Upper lobe of left lung (tissue), 4 donors: ENCODE results near the gene C1QTNF3.
"Not testable (repeated sequence)": the region's sequence is repeated elsewhere in the genome, so short reads cannot be mapped to it uniquely, and the experiment has no call there.

Source experiments
- POLR2A ChIP-seq, 4 donors: fragments of 450-650 bp; IDR thresholded peaks; one replicate each; pipeline ENCODE4 v1.5.1; 2016 to 2017; ENCODE audit warnings: antibody characterized with exemption in 4 of 4, mild to moderate bottlenecking in 2 of 4
- POLR2AphosphoS5 ChIP-seq, 2 donors: sonication (generic); formaldehyde crosslinking; IDR thresholded peaks; one replicate each; pipeline ENCODE4 v1.5.1; 2017; ENCODE audit warnings: antibody characterized with exemption in 2 of 2
- TF ChIP-seq, protein P1 (sequence below), 6 experiments: fragments of 450-650 bp in 4 of 6; fragments of 200-600 bp in 2 of 6; sonication (generic) in 2 of 6; IDR thresholded peaks; one replicate each; pipeline ENCODE4 v1.5.1; 2016 to 2019; ENCODE audit warnings: antibody characterized with exemption in 6 of 6

DNA sequence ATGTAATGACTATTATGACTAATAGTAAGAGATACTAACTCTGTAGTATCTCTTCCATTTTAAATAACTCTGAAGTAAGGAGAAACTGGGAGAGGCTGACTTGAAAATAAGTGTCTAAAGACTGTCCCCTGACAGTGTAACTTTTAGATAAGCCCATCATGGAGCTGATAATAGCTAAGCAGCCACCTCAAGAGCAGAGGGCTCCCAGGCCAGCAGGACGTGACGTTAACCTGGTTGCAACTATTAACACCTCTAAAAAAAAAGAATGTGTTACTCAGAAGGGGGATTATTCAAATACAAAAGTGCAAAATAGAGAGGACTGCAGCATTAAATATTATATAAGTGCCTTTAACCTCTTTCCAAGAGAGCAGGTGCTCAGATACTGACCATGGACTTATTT lies 34.6 kb upstream of the C1QTNF3 start:
- TF ChIP-seq POLR2A, POLR2AphosphoS5 (IDR thresholded peaks at IDR 0.05): not testable (repeated sequence)
- TF ChIP-seq, protein P1, sequence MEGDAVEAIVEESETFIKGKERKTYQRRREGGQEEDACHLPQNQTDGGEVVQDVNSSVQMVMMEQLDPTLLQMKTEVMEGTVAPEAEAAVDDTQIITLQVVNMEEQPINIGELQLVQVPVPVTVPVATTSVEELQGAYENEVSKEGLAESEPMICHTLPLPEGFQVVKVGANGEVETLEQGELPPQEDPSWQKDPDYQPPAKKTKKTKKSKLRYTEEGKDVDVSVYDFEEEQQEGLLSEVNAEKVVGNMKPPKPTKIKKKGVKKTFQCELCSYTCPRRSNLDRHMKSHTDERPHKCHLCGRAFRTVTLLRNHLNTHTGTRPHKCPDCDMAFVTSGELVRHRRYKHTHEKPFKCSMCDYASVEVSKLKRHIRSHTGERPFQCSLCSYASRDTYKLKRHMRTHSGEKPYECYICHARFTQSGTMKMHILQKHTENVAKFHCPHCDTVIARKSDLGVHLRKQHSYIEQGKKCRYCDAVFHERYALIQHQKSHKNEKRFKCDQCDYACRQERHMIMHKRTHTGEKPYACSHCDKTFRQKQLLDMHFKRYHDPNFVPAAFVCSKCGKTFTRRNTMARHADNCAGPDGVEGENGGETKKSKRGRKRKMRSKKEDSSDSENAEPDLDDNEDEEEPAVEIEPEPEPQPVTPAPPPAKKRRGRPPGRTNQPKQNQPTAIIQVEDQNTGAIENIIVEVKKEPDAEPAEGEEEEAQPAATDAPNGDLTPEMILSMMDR (IDR thresholded peaks at IDR 0.05), result not testable (repeated sequence)
